HS-5 (cell line): ENCODE measurements around the gene RBM45.

Experiments used
- DNase-seq: peaks from one replicate; pipeline ENCODE4 v3.0.0-alpha.2; 2012; ENCODE audit warnings: low read depth

Gene RBM45

GRCh38 chr2:178159966-178160365 is 47.7 kb downstream of the RBM45 start:
- DNase-seq: no peak

GRCh38 chr2:178160601-178161000 is 48.4 kb downstream of the RBM45 start:
- no peak for DNase-seq

- DNase-seq: no peak
These were observed 51.2 kb downstream of the RBM45 start for GRCh38 chr2:178163395-178163794.

GRCh38 chr2:178163911-178164310 is 51.7 kb downstream of the RBM45 start:
- no peak for DNase-seq

GRCh38 chr2:178173657-178174056 is 61.4 kb downstream of the RBM45 start:
- DNase-seq: no peak

GRCh38 chr2:178177066-178177679 is 64.9 kb downstream of the RBM45 start:
- DNase-seq: no peak
